HepG2 (cell line): ENCODE measurements around the gene SMIM1. TPM values are rescaled to one million over a fixed set of nuclear protein-coding genes. Genes with fewer than 3 reads are reported as not detected.

Source experiments
- DDIT3 ChIP-seq: sonication (generic); formaldehyde crosslinking; IDR thresholded peaks from 2 replicates; pipeline ENCODE4 v1.4.0; 2020; ENCODE audit warnings: mild to moderate bottlenecking, missing genetic modification reagents
- GABPB1 ChIP-seq: IDR thresholded peaks from 2 replicates; pipeline ENCODE4 v1.6.1; 2016; ENCODE audit warnings: mild to moderate bottlenecking, missing genetic modification reagents, moderate library complexity, missing compliant biosample characterization
- IRF9 ChIP-seq: sonication (generic); formaldehyde crosslinking; IDR thresholded peaks from 2 replicates; pipeline ENCODE4 v1.8.0; 2022; ENCODE audit warnings: missing genetic modification reagents, mild to moderate bottlenecking, borderline replicate concordance
- JUN ChIP-seq: sonication (generic); formaldehyde crosslinking; IDR thresholded peaks from 2 replicates; pipeline ENCODE4 v1.4.0; 2020; ENCODE audit warnings: mild to moderate bottlenecking, missing genetic modification reagents
- KAT8 ChIP-seq: IDR thresholded peaks from 2 replicates; pipeline ENCODE4 v1.6.1; 2016; ENCODE audit warnings: missing genetic modification reagents, missing compliant biosample characterization
- MEIS1 ChIP-seq: sonication (generic); formaldehyde crosslinking; IDR thresholded peaks from 2 replicates; pipeline ENCODE4 v1.9.0; 2021; ENCODE audit warnings: mild to moderate bottlenecking, missing genetic modification reagents, moderate library complexity, borderline replicate concordance
- MLLT10 ChIP-seq: sonication (generic); formaldehyde crosslinking; IDR thresholded peaks from 2 replicates; pipeline ENCODE4 v1.4.0; 2020; ENCODE audit warnings: missing genetic modification reagents
- NAIF1 ChIP-seq: sonication (generic); formaldehyde crosslinking; IDR thresholded peaks from 2 replicates; pipeline ENCODE4 v1.5.0; 2020; ENCODE audit warnings: mild to moderate bottlenecking, missing genetic modification reagents, borderline replicate concordance
- SCMH1 ChIP-seq: sonication (generic); formaldehyde crosslinking; IDR thresholded peaks from 2 replicates; pipeline ENCODE4 v1.9.0; 2021; ENCODE audit warnings: missing genetic modification reagents, mild to moderate bottlenecking, borderline replicate concordance
- SIX4 ChIP-seq: sonication (generic); formaldehyde crosslinking; IDR thresholded peaks from 2 replicates; pipeline ENCODE4 v1.4.0; 2020; ENCODE audit warnings: missing genetic modification reagents
- SP1 ChIP-seq, 2 experiments: fragments of 450-650 bp in 1 of 2; sonication (generic) in 1 of 2; formaldehyde crosslinking in 1 of 2; IDR thresholded peaks; 2 replicates each; pipeline versions ENCODE4 v1.4.0 to v1.6.1; 2016 to 2020; ENCODE audit warnings: missing genetic modification reagents in 1 of 2
- SSRP1 ChIP-seq: IDR thresholded peaks from 2 replicates; pipeline ENCODE4 v1.6.1; 2016; ENCODE audit warnings: control low read depth
- TRIM24 ChIP-seq: sonication (generic); formaldehyde crosslinking; IDR thresholded peaks from 2 replicates; pipeline ENCODE4 v1.8.0; 2022; ENCODE audit warnings: mild to moderate bottlenecking, missing genetic modification reagents
- ZFP82 ChIP-seq: sonication (generic); formaldehyde crosslinking; IDR thresholded peaks from 2 replicates; pipeline ENCODE4 v1.5.1; 2020; ENCODE audit warnings: mild to moderate bottlenecking, missing genetic modification reagents, borderline replicate concordance
- ZNF101 ChIP-seq: sonication (generic); formaldehyde crosslinking; IDR thresholded peaks from 2 replicates; pipeline ENCODE4 v1.4.0; 2020; ENCODE audit warnings: mild to moderate bottlenecking, low read depth, missing genetic modification reagents, borderline replicate concordance
- ZNF296 ChIP-seq: sonication (generic); formaldehyde crosslinking; conservative IDR thresholded peaks from 2 replicates; pipeline ENCODE4 v1.5.0; 2020; ENCODE audit warnings: mild to moderate bottlenecking, missing genetic modification reagents
- ZNF550 ChIP-seq: sonication (generic); formaldehyde crosslinking; IDR thresholded peaks from 2 replicates; pipeline ENCODE4 v1.4.0; 2020; ENCODE audit warnings: mild to moderate bottlenecking, missing genetic modification reagents, borderline replicate concordance
- ZNF841 ChIP-seq: sonication (generic); formaldehyde crosslinking; IDR thresholded peaks from 2 replicates; pipeline ENCODE4 v1.8.1; 2023; ENCODE audit warnings: missing genetic modification reagents, borderline replicate concordance
- ZSCAN9 ChIP-seq: IDR thresholded peaks from 2 replicates; pipeline ENCODE4 v1.6.1; 2016; ENCODE audit warnings: borderline replicate concordance
- polyA plus RNA-seq, 8 experiments: library from polyadenylated mRNA; depleted of rRNA in 3 of 8; stranded (reverse) in 7 of 8; unstranded in 1 of 8; fragments of >200 nt; fragmentation: Illumina TruSeq in 4 of 8; extraction: Trizol in 4 of 8; gene quantifications; 2 replicates each; pipeline versions ENCODE4 v1.2.1 to v1.2.3, GENCODE V29; 2011 to 2016; ENCODE audit warnings: low read depth in 4 of 8, missing spikeins in 1 of 8, mixed read lengths in 1 of 8; ENCODE audit not compliant: insufficient read depth in 1 of 8
- total RNA-seq, 5 experiments: library from RNA; depleted of rRNA; stranded (reverse); fragments of >200 nt; fragmentation: Illumina TruSeq; extraction: Trizol; gene quantifications; 2 replicates each; pipeline ENCODE4 v1.2.3, GENCODE V29; 2016; ENCODE audit warnings: low read depth in 1 of 5
- TF ChIP-seq, protein P1 (sequence below): sonication (generic); formaldehyde crosslinking; IDR thresholded peaks from 2 replicates; pipeline ENCODE4 v1.4.0; 2020; ENCODE audit warnings: missing genetic modification reagents, mild to moderate bottlenecking, borderline replicate concordance
- TF ChIP-seq, protein P2 (sequence below): sonication (generic); formaldehyde crosslinking; IDR thresholded peaks from 2 replicates; pipeline ENCODE4 v1.8.1; 2023; ENCODE audit warnings: mild to moderate bottlenecking, inconsistent platforms, moderate library complexity, missing genetic modification reagents, borderline replicate concordance
- TF ChIP-seq, protein P3 (sequence below): sonication (generic); formaldehyde crosslinking; IDR thresholded peaks from 2 replicates; pipeline ENCODE4 v1.4.0; 2020; ENCODE audit warnings: missing genetic modification reagents
- TF ChIP-seq, protein P4 (sequence below): sonication (generic); formaldehyde crosslinking; IDR thresholded peaks from 2 replicates; pipeline ENCODE4 v1.5.0; 2020; ENCODE audit warnings: missing genetic modification reagents

SMIM1 gene
- total and polyA plus RNA-seq, 2 of the 13 experiments (the other 11 are each of a cell fraction or from before 2014, with no cell fraction given) = 12.4 to 56.3 TPM

- no peak for TF ChIP-seq TRIM24
- TF ChIP-seq, protein P1, sequence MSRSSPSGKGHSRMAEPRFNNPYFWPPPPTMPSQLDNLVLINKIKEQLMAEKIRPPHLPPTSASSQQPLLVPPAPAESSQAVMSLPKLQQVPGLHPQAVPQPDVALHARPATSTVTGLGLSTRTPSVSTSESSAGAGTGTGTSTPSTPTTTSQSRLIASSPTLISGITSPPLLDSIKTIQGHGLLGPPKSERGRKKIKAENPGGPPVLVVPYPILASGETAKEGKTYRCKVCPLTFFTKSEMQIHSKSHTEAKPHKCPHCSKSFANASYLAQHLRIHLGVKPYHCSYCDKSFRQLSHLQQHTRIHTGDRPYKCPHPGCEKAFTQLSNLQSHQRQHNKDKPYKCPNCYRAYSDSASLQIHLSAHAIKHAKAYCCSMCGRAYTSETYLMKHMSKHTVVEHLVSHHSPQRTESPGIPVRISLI (CRISPR knock-in tag) = no peak
- TF ChIP-seq MEIS1 (CRISPR knock-in tag) = no peak
- no peak; the same call in 1 of the 2 replicates for TF ChIP-seq IRF9 (CRISPR knock-in tag)
- no peak for TF ChIP-seq MLLT10 (CRISPR knock-in tag)
- peak; percentile 76 for TF ChIP-seq GABPB1 (CRISPR knock-in tag)
- no peak for TF ChIP-seq ZNF841
- TF ChIP-seq ZNF101 (CRISPR knock-in tag) = no peak
- no peak for TF ChIP-seq SIX4 (CRISPR knock-in tag)
- no peak; the same call in 1 of the 2 replicates for TF ChIP-seq ZSCAN9
- TF ChIP-seq SSRP1 (CRISPR knock-in tag) = no peak
- TF ChIP-seq DDIT3 (CRISPR knock-in tag) = no peak
- no peak for TF ChIP-seq NAIF1 (CRISPR knock-in tag)
- TF ChIP-seq KAT8 = peak; percentile 49
- no peak for TF ChIP-seq ZFP82 (CRISPR knock-in tag)
- TF ChIP-seq, protein P2, sequence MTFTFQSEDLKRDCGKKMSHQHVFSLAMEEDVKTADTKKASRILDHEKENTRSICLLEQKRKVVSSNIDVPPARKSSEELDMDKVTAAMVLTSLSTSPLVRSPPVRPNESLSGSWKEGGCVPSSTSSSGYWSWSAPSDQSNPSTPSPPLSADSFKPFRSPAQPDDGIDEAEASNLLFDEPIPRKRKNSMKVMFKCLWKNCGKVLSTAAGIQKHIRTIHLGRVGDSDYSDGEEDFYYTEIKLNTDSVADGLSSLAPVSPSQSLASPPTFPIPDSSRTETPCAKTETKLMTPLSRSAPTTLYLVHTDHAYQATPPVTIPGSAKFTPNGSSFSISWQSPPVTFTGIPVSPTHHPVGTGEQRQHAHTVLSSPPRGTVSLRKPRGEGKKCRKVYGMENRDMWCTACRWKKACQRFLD (CRISPR knock-in tag) = no peak
- no peak for TF ChIP-seq SP1 (IDR thresholded peaks at IDR 0.05)
- peak; percentile 27; the same call in 1 of the 2 replicates for TF ChIP-seq SP1 (CRISPR knock-in tag; IDR thresholded peaks at IDR 0.05)
- TF ChIP-seq, protein P3, sequence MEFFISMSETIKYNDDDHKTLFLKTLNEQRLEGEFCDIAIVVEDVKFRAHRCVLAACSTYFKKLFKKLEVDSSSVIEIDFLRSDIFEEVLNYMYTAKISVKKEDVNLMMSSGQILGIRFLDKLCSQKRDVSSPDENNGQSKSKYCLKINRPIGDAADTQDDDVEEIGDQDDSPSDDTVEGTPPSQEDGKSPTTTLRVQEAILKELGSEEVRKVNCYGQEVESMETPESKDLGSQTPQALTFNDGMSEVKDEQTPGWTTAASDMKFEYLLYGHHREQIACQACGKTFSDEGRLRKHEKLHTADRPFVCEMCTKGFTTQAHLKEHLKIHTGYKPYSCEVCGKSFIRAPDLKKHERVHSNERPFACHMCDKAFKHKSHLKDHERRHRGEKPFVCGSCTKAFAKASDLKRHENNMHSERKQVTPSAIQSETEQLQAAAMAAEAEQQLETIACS (CRISPR knock-in tag) = no peak
- TF ChIP-seq JUN (CRISPR knock-in tag) = no peak
- no peak for TF ChIP-seq ZNF296 (CRISPR knock-in tag)
- TF ChIP-seq, protein P4, sequence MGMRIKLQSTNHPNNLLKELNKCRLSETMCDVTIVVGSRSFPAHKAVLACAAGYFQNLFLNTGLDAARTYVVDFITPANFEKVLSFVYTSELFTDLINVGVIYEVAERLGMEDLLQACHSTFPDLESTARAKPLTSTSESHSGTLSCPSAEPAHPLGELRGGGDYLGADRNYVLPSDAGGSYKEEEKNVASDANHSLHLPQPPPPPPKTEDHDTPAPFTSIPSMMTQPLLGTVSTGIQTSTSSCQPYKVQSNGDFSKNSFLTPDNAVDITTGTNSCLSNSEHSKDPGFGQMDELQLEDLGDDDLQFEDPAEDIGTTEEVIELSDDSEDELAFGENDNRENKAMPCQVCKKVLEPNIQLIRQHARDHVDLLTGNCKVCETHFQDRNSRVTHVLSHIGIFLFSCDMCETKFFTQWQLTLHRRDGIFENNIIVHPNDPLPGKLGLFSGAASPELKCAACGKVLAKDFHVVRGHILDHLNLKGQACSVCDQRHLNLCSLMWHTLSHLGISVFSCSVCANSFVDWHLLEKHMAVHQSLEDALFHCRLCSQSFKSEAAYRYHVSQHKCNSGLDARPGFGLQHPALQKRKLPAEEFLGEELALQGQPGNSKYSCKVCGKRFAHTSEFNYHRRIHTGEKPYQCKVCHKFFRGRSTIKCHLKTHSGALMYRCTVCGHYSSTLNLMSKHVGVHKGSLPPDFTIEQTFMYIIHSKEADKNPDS (CRISPR knock-in tag) = 0 out of 2 replicates have a peak, but pooled peaks have one; percentile 25
- TF ChIP-seq SCMH1 (CRISPR knock-in tag) = no peak
- TF ChIP-seq ZNF550 (CRISPR knock-in tag) = peak; percentile 71; the same call in 1 of the 2 replicates
These were observed 378 bp upstream of the SMIM1 start (continued) for GRCh38 chr1:3772027-3772714.
